ENCODE data around the gene PLXDC2.

- TF ChIP-seq CTCF (IDR thresholded peaks at IDR 0.05; ENCODE audit: borderline replicate concordance, extremely low read depth, low read length, poor library complexity, severe bottlenecking), result no peak
- no peak for TF ChIP-seq EZH2 (IDR thresholded peaks at IDR 0.05; ENCODE audit: borderline replicate concordance, low read depth, low read length, severe bottlenecking)
These were observed 438.3 kb downstream of the PLXDC2 start for GRCh38 chr10:20254497-20254896.

All from DND-41 (cell line).